Activated T-cell treated with anti-CD3 and anti-CD28 coated beads, Interleukin-2, amount 50 U/mL, for 24 hours (primary cell): ENCODE data around the gene SC5D.

ENCODE experiments used
- DNase-seq: peaks from one replicate; pipeline ENCODE4 v3.0.0-alpha.2; 2020
- H3K27ac Mint-ChIP-seq: 2 replicates; pipeline ENCODE4 v1.8.0; 2020; ENCODE audit warnings: mild to moderate bottlenecking, mixed read lengths
- H3K27me3 Mint-ChIP-seq: 2 replicates; pipeline ENCODE4 v1.8.0; 2020; ENCODE audit warnings: mixed read lengths
- H3K36me3 Mint-ChIP-seq: 2 replicates; pipeline ENCODE4 v1.8.0; 2020; ENCODE audit warnings: low read depth, mixed read lengths
- H3K4me1 Mint-ChIP-seq: 2 replicates; pipeline ENCODE4 v1.8.0; 2020; ENCODE audit warnings: low read depth, mixed read lengths
- H3K4me3 Mint-ChIP-seq: 2 replicates; pipeline ENCODE4 v1.8.0; 2020; ENCODE audit warnings: mild to moderate bottlenecking, moderate library complexity, mixed read lengths
- H3K9me3 Mint-ChIP-seq: 2 replicates; pipeline ENCODE4 v1.8.0; 2020; ENCODE audit warnings: mixed read lengths

SC5D gene

DNA sequence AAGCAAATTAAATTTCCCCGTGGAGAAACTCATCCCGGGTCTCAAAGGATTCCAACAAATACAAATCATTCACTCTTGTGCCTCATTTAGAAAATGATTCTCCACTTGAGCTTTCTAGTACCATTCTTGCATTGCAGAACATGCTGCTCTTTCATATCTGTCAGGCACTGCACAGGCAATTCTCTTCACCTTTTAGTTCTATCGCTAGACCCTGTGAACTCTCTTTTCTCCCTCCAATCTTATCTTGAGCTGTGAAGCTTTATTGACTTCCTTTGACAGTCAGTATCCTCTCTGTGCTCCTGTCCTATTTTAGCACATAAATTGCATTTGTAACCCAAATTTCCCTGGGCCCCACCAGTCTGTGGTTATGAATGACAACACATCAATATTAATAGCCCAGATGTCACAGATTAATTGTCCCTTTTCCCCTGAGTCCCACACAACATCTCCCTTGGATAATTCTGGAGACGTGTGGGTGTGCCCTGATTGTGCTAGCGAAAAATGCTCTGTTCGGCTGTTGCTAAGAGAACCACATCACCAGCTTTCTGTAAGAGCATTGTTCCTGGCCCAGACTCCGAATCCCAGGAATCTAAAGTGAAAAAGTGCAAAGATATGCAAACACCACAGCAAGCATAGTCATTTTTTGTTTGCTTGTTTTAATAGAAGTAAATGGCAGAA is 22.4 kb upstream of the SC5D start:
- peaks cover 50% of the 10 kb centered on the region for H3K27me3 Mint-ChIP-seq
- DNase-seq: no peak
- no peaks in the 10 kb centered on the region for H3K36me3 Mint-ChIP-seq
- no peak overlapping the region for H3K27ac Mint-ChIP-seq
- no peaks in the 10 kb centered on the region for H3K9me3 Mint-ChIP-seq
- peaks cover 3% of the 10 kb centered on the region for H3K4me1 Mint-ChIP-seq
- no peak overlapping the region for H3K4me3 Mint-ChIP-seq

- no peak for DNase-seq
- Mint-ChIP-seq H3K36me3 (no peaks in the 10 kb centered on the region), H3K27ac (no peak overlapping the region), H3K4me3 (no peak overlapping the region), H3K4me1 (peaks cover 3% of the 10 kb centered on the region), H3K9me3 (peaks cover 4% of the 10 kb centered on the region), H3K27me3 (peaks cover 16% of the 10 kb centered on the region)
Observed at GRCh38 chr11:121274332-121274991, 18.1 kb upstream of the SC5D start.

GRCh38 chr11:121281698-121282097 is 10.9 kb upstream of the SC5D start:
- H3K4me1 Mint-ChIP-seq: no peaks in the 10 kb centered on the region
- H3K9me3 Mint-ChIP-seq: peaks cover 5% of the 10 kb centered on the region
- peaks cover 26% of the 10 kb centered on the region for H3K27me3 Mint-ChIP-seq
- DNase-seq: no peak
- H3K36me3 Mint-ChIP-seq: no peaks in the 10 kb centered on the region
- no peak overlapping the region for H3K27ac Mint-ChIP-seq
- no peak overlapping the region for H3K4me3 Mint-ChIP-seq

GRCh38 chr11:121282386-121282785 is 10.2 kb upstream of the SC5D start:
- peaks cover 5% of the 10 kb centered on the region for H3K9me3 Mint-ChIP-seq
- no peaks in the 10 kb centered on the region for H3K4me1 Mint-ChIP-seq
- H3K27me3 Mint-ChIP-seq: peaks cover 26% of the 10 kb centered on the region
- H3K27ac Mint-ChIP-seq: no peak overlapping the region
- no peak overlapping the region for H3K4me3 Mint-ChIP-seq
- no peaks in the 10 kb centered on the region for H3K36me3 Mint-ChIP-seq
- DNase-seq: no peak

DNA sequence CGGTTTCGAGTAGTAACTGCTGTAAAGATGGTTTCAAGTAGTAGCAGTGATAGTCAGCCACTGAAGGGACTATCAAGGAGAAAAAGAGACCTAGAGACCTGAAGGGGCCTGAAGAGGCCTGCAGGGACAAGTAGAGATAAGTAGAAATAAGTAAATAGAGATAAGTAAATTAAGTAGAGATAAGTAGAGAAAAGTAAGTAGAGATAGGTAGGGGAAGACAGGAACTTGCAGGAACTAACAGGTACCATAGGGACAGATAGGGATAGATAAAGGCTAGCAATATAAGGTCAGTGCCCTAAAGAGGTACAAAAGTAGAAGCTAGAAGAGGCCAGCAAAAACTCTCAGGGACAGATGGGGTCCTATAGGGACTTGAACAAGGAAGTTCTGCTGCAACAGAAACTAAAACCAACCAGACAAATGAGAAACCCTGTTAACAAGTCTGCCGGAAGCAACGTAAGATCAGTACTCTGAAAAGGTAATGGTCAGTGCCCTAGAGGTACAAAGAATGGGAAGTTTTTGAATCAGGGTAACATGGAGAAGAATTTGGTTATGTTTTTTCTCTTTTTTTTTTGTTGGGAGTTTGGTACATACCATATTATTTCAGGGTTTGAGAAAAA is 9.6 kb upstream of the SC5D start:
- Mint-ChIP-seq H3K36me3 (no peaks in the 10 kb centered on the region), H3K9me3 (peaks cover 4% of the 10 kb centered on the region), H3K27ac (no peak overlapping the region), H3K27me3 (peaks cover 26% of the 10 kb centered on the region), H3K4me1 (no peaks in the 10 kb centered on the region), H3K4me3 (no peak overlapping the region)
- no peak for DNase-seq

GRCh38 chr11:121291319-121291718 is 1.3 kb upstream of the SC5D start:
- Mint-ChIP-seq H3K27ac (no peak overlapping the region), H3K27me3 (no peaks in the 10 kb centered on the region), H3K9me3 (no peaks in the 10 kb centered on the region), H3K4me1 (peaks cover 39% of the 10 kb centered on the region), H3K4me3 (no peak overlapping the region), H3K36me3 (peaks cover 19% of the 10 kb centered on the region)
- no peak for DNase-seq

GRCh38 chr11:121291896-121292494 is 576 bp upstream of the SC5D start:
- Mint-ChIP-seq H3K4me1 (peaks cover 45% of the 10 kb centered on the region), H3K27me3 (no peaks in the 10 kb centered on the region), H3K27ac (peak overlapping the region; percentile 96), H3K9me3 (no peaks in the 10 kb centered on the region), H3K36me3 (peaks cover 22% of the 10 kb centered on the region), H3K4me3 (peak overlapping the region; percentile 88)
- no peak for DNase-seq

GRCh38 chr11:121293288-121293594 is 670 bp downstream of the SC5D start:
- H3K4me3 Mint-ChIP-seq: peak overlapping the region; percentile 88
- H3K36me3 Mint-ChIP-seq: peaks cover 25% of the 10 kb centered on the region
- peak overlapping the region; percentile 96 for H3K27ac Mint-ChIP-seq
- DNase-seq: no peak
- H3K4me1 Mint-ChIP-seq: peaks cover 54% of the 10 kb centered on the region
- no peaks in the 10 kb centered on the region for H3K27me3 Mint-ChIP-seq
- H3K9me3 Mint-ChIP-seq: no peaks in the 10 kb centered on the region

DNA sequence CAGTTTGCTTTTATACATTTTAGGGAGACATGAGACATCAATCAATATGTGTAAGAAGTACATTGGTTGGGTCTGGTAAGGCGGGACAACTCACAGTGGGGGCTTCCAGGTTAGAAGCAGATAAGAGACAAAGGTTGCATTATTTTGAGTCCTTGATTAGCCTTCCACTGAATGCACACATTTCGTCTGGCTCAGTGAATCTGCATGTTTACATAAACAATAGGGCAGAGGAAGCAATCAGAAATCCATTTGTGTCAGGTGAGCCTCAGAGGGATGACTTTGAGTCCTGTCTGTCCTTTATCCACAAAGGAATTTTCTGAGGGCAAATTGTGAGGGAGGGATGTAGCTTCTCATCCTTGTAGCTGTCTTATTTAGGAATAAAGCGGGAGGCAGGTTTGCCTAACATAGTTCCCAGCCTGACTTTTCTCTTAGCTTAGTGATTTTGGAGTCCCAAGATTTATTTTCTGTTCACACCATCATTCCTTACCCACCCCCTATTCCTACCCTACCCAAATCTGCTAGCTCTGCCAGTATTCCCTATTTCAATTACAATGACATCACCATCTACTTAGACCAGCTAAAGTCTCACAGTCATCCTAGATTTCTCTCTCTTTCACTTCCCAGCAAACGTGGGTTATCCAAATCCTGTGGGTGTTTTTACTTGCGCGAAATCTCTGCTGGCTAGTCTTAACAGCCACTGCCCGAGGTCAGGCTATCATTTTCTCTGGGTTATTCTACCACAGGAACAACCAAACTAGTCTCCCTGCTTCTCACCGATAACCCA is 2.9 kb downstream of the SC5D start:
- Mint-ChIP-seq H3K27ac (peak overlapping the region; percentile 6), H3K9me3 (no peaks in the 10 kb centered on the region), H3K36me3 (peaks cover 29% of the 10 kb centered on the region), H3K27me3 (no peaks in the 10 kb centered on the region), H3K4me3 (no peak overlapping the region), H3K4me1 (peaks cover 63% of the 10 kb centered on the region)
- no peak for DNase-seq

- Mint-ChIP-seq H3K36me3 (peaks cover 22% of the 10 kb centered on the region), H3K4me1 (peaks cover 67% of the 10 kb centered on the region), H3K27ac (no peak overlapping the region), H3K27me3 (no peaks in the 10 kb centered on the region), H3K4me3 (no peak overlapping the region), H3K9me3 (no peaks in the 10 kb centered on the region)
- no peak for DNase-seq
Observed at GRCh38 chr11:121297872-121298271, 5.3 kb downstream of the SC5D start.

DNA sequence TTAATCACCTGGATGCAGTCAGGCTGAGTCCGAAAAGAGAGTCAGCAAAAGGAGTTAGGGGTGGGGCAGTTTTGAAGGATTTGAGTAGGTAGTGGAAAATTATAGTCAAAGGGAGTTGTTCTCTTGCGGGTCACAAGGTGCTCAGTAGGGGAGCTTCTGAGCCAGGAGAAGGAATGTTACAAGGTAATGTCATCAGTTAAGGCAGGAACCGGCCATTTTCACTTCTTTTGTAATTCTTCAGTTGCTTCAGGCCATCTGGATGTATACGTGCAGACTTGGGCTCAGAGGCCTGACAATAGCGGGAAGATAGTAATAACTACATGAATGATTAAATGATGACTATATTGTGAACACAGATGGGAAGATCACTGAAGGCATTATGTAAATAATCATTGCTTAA is 6.2 kb downstream of the SC5D start:
- no peak overlapping the region for H3K27ac Mint-ChIP-seq
- H3K4me1 Mint-ChIP-seq: peaks cover 63% of the 10 kb centered on the region

DNA sequence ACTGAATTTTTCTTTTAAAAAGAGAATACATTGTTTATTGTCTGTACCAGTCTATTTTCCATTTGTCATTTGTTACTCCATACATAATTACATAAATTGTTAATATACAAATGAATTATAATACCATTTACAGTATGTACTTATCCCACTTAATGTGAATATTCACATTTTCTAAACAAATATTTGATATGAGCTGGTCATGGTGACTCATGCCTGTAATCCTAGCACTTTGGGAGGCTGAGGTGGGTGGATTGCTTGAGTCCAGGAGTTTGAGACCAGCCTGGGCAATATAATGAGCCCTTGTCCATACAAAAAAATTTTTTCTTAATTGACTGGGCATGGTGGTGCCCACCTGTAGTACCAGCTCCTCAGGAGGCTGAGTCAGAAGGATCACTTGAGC is 6.8 kb downstream of the SC5D start:
- H3K4me3 Mint-ChIP-seq: no peak overlapping the region
- H3K27me3 Mint-ChIP-seq: no peaks in the 10 kb centered on the region
- no peaks in the 10 kb centered on the region for H3K9me3 Mint-ChIP-seq
- DNase-seq: no peak
- peaks cover 58% of the 10 kb centered on the region for H3K4me1 Mint-ChIP-seq
- H3K27ac Mint-ChIP-seq: no peak overlapping the region
- peaks cover 29% of the 10 kb centered on the region for H3K36me3 Mint-ChIP-seq

More for the DNA sequence above, 6.2 kb downstream of the SC5D start:
- no peak for DNase-seq
- H3K36me3 Mint-ChIP-seq: peaks cover 24% of the 10 kb centered on the region
- H3K27me3 Mint-ChIP-seq: no peaks in the 10 kb centered on the region
- H3K4me3 Mint-ChIP-seq: no peak overlapping the region
- H3K9me3 Mint-ChIP-seq: no peaks in the 10 kb centered on the region

GRCh38 chr11:121300313-121300971 is 7.9 kb downstream of the SC5D start:
- no peaks in the 10 kb centered on the region for H3K9me3 Mint-ChIP-seq
- no peak for DNase-seq
- H3K36me3 Mint-ChIP-seq: peaks cover 39% of the 10 kb centered on the region
- H3K4me3 Mint-ChIP-seq: no peak overlapping the region
- H3K27ac Mint-ChIP-seq: no peak overlapping the region
- H3K4me1 Mint-ChIP-seq: peaks cover 48% of the 10 kb centered on the region
- H3K27me3 Mint-ChIP-seq: no peaks in the 10 kb centered on the region
